ENCODE data around the gene OGA. TPM values are rescaled to one million over a fixed set of nuclear protein-coding genes. Genes with fewer than 3 reads are reported as not detected.
A peak's percentile ranks its signal among the peaks of the same experiment; 100 is the strongest.

OGA gene
- total and polyA plus RNA-seq, 2 donors (not counting 1 experiment from before 2014, with no cell fraction given), result 128 to 418 TPM

DNA sequence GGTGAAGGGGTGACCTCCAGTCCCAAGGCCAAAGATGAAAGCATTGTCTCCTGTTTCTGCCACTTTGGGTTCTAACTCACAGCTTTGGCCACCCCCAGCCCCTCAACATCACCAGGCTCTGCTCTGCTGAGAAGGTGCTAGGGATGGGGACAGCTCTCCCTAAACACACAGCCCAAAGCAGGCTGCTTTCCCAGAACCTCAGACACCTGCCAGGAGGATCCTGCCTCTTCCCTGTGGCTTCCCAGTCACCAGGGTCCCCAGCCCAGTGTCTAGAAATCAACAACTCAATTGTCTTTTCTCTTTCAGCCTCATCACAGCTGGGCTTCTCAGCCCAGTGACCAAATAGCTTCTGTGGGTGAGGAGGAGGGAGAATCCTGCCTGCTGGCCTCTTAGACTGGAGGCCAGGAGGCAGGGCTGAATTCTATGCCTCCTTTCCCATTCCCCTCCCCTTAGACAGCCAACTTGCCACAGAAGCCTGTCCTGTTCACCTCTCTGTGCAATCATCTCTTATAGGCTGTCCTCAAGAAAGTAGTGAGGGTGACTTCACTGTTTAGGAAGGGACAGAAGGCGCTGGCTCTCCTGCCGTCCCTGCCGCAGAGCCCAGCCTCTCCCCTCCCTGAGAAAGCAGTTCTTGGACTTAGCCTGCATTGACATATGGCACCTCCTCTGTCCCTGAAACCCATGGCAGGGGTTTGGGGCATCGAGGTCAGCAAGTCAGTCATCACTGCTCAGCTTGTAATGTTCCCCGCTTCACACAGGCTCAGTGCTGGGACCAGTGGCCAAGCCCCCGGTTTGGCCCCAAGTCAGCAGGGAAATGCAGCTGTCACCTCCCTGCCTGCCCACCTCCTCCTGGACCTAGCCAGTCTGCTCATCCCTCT, 46.0 kb downstream of the OGA start:
- peaks cover 52% of the 10 kb centered on the region for H3K27me3 Mint-ChIP-seq
- H3K4me3 ChIP-seq (ENCODE audit: control extremely low read depth in 1 of 5, extremely low read depth in 1 of 5, insufficient read depth in 1 of 5, low read depth in 2 of 5, low read length in 4 of 5), result no peak overlapping the region
- POLR2A ChIA-PET, result no interaction called here
- no peaks in the 10 kb centered on the region for H3K36me3 ChIP-seq (replicated peaks in 1 of 2; ENCODE audit: control extremely low read depth in 1 of 2, control insufficient read depth in 1 of 2, extremely low read depth in 1 of 2, insufficient read depth in 2 of 2, low read length in 1 of 2)
- H3K4me1 ChIP-seq (ENCODE audit: control insufficient read depth in 2 of 2, insufficient read depth in 2 of 2, low read length in 2 of 2), result peaks cover 25 to 29% of the 10 kb centered on the region in 2 donors
- H3K9me3 Mint-ChIP-seq (ENCODE audit: insufficient read depth), result no peaks in the 10 kb centered on the region
- H3K9me3 ChIP-seq (ENCODE audit: control extremely low read depth in 1 of 3, control insufficient read depth in 2 of 3, insufficient read depth in 1 of 3, low read length in 2 of 3), result peaks cover 0 to 9% (median 0%) of the 10 kb centered on the region in 3 donors
- no peaks in the 10 kb centered on the region for H3K79me2 ChIP-seq (ENCODE audit: control insufficient read depth, insufficient read depth, low read length)
- no peak overlapping the region for H3K27ac Mint-ChIP-seq
- WGBS (ENCODE audit: insufficient coverage), result 85% methylated on average over 6 of the region's 6 CpGs
- H3K4me2 ChIP-seq (replicated peaks; ENCODE audit: low read depth, low read length, poor library complexity, severe bottlenecking), result no peak overlapping the region
- no peak overlapping the region for H3K27ac ChIP-seq (ENCODE audit: low read length in 2 of 2)
- H3K27me3 ChIP-seq (replicated peaks in 1 of 4; ENCODE audit: control extremely low read depth in 1 of 4, control insufficient read depth in 3 of 4, insufficient read depth in 4 of 4, low read length in 3 of 4), result peaks cover 0 to 68% (median 37%) of the 10 kb centered on the region in 4 experiments
- no peak overlapping the region for H2AFZ ChIP-seq (ENCODE audit: insufficient read depth, low read depth, low read length, poor library complexity, severe bottlenecking)
- no peak overlapping the region for H3K9ac ChIP-seq (ENCODE audit: low read length)
- no peak overlapping the region for H3K4me3 Mint-ChIP-seq
- DNase-seq, result peak; percentile 21
- H3K4me1 Mint-ChIP-seq, result peaks cover 23% of the 10 kb centered on the region
- peaks cover 8% of the 10 kb centered on the region for H4K20me1 ChIP-seq (ENCODE audit: control insufficient read depth, insufficient read depth, low read length, poor library complexity, severe bottlenecking)
- no peak for TF ChIP-seq EZH2 (IDR thresholded peaks at IDR 0.05; ENCODE audit: borderline replicate concordance, insufficient read depth, low read depth, low read length, poor library complexity, severe bottlenecking)
- TF ChIP-seq, protein P1, sequence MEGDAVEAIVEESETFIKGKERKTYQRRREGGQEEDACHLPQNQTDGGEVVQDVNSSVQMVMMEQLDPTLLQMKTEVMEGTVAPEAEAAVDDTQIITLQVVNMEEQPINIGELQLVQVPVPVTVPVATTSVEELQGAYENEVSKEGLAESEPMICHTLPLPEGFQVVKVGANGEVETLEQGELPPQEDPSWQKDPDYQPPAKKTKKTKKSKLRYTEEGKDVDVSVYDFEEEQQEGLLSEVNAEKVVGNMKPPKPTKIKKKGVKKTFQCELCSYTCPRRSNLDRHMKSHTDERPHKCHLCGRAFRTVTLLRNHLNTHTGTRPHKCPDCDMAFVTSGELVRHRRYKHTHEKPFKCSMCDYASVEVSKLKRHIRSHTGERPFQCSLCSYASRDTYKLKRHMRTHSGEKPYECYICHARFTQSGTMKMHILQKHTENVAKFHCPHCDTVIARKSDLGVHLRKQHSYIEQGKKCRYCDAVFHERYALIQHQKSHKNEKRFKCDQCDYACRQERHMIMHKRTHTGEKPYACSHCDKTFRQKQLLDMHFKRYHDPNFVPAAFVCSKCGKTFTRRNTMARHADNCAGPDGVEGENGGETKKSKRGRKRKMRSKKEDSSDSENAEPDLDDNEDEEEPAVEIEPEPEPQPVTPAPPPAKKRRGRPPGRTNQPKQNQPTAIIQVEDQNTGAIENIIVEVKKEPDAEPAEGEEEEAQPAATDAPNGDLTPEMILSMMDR (IDR thresholded peaks at IDR 0.05), result no peak
- intact Hi-C loops (cut with micrococcal nuclease), result no loop called here
- CTCF ChIA-PET, result interaction anchor here (3.6 kb wide), 1 partner anchor 10 kb away, joined by 20 read pairs; the partner anchor contains the start of gene NPM3
- ATAC-seq (ENCODE audit: low read depth), result no peak

DNA sequence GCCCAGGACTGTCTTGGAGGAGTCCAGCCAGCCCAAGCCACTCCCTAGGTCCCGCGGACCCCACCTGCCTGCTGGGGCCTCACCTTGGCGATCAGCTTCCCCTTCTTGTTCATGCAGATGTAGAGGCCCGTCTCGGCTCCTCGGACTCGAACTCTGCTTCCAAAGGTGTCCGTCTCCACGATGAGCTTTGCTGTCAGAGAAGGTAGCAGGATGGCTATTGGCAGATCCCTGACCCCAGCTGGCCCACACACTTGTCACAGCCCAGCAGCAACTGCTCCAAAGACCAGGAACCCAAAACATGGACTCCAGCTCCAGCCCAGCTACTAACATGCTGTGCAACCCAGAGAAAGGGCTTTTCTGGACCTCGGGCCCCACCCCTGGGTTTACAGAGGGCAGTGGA, 46.9 kb downstream of the OGA start:
- WGBS (ENCODE audit: insufficient coverage), result 90% methylated on average over 9 of the region's 10 CpGs

More for the DNA sequence above, 46.9 kb downstream of the OGA start:
- H3K36me3 ChIP-seq (replicated peaks in 1 of 2; ENCODE audit: control extremely low read depth in 1 of 2, control insufficient read depth in 1 of 2, extremely low read depth in 1 of 2, insufficient read depth in 2 of 2, low read length in 1 of 2), result no peaks in the 10 kb centered on the region
- Mint-ChIP-seq H3K4me1 (peaks cover 20% of the 10 kb centered on the region), H3K9me3 (ENCODE audit: insufficient read depth) (no peaks in the 10 kb centered on the region), H3K4me3 (no peak overlapping the region), H3K27me3 (peaks cover 54% of the 10 kb centered on the region), H3K27ac (no peak overlapping the region)
- TF ChIP-seq EZH2 (IDR thresholded peaks at IDR 0.05; ENCODE audit: borderline replicate concordance, insufficient read depth, low read depth, low read length, poor library complexity, severe bottlenecking), result no peak
- TF ChIP-seq, protein P1 (IDR thresholded peaks at IDR 0.05), result no peak
- no peak overlapping the region for H3K9ac ChIP-seq (ENCODE audit: low read length)
- H3K27ac ChIP-seq (ENCODE audit: low read length in 2 of 2), result no peak overlapping the region
- no peak overlapping the region for H3K4me2 ChIP-seq (replicated peaks; ENCODE audit: low read depth, low read length, poor library complexity, severe bottlenecking)
- peaks cover 0 to 6% (median 0%) of the 10 kb centered on the region in 3 donors for H3K9me3 ChIP-seq (ENCODE audit: control extremely low read depth in 1 of 3, control insufficient read depth in 2 of 3, insufficient read depth in 1 of 3, low read length in 2 of 3)
- intact Hi-C loops (cut with micrococcal nuclease), result no loop called here
- ChIA-PET POLR2A (no interaction called here), CTCF (interaction anchor here (3.6 kb wide), 1 partner anchor 11 kb away, joined by 20 read pairs; the partner anchor contains the start of gene NPM3)
- H3K79me2 ChIP-seq (ENCODE audit: control insufficient read depth, insufficient read depth, low read length), result no peaks in the 10 kb centered on the region
- no peak for DNase-seq
- peaks cover 19 to 24% of the 10 kb centered on the region in 2 donors for H3K4me1 ChIP-seq (ENCODE audit: control insufficient read depth in 2 of 2, insufficient read depth in 2 of 2, low read length in 2 of 2)
- H2AFZ ChIP-seq (ENCODE audit: insufficient read depth, low read depth, low read length, poor library complexity, severe bottlenecking), result no peak overlapping the region
- H4K20me1 ChIP-seq (ENCODE audit: control insufficient read depth, insufficient read depth, low read length, poor library complexity, severe bottlenecking), result peaks cover 8% of the 10 kb centered on the region
- H3K4me3 ChIP-seq (ENCODE audit: control extremely low read depth in 1 of 5, extremely low read depth in 1 of 5, insufficient read depth in 1 of 5, low read depth in 2 of 5, low read length in 4 of 5), result no peak overlapping the region
- peaks cover 0 to 59% (median 30%) of the 10 kb centered on the region in 4 experiments for H3K27me3 ChIP-seq (replicated peaks in 1 of 4; ENCODE audit: control extremely low read depth in 1 of 4, control insufficient read depth in 3 of 4, insufficient read depth in 4 of 4, low read length in 3 of 4)
- ATAC-seq (ENCODE audit: low read depth), result no peak

Measured in B cell (primary cell).